Measurements from ENCODE around the gene DDIT4L. TPM values are rescaled to one million over a fixed set of nuclear protein-coding genes. Genes with fewer than 3 reads are reported as not detected.

The DDIT4L gene
- polyA plus RNA-seq, 1 donor from 2014 or later = not detected

GRCh38 chr4:100187781-100188180 is 2.5 kb downstream of the DDIT4L start:
- Histone ChIP-seq H3K9ac (ENCODE audit: low read length) (no peak overlapping the region), H3K36me3 (ENCODE audit: insufficient read depth, low read length) (no peaks in the 10 kb centered on the region), H3K4me3 (ENCODE audit: low read length) (no peak overlapping the region), H3K4me2 (ENCODE audit: low read length) (no peak overlapping the region), H2AFZ (ENCODE audit: low read depth, low read length) (no peak overlapping the region), H3F3A (ENCODE audit: insufficient read depth, low read length, poor library complexity, severe bottlenecking) (no peaks in the 10 kb centered on the region), H3K9me2 (ENCODE audit: insufficient read depth, low read length) (no peaks in the 10 kb centered on the region), H3K79me2 (replicated peaks; ENCODE audit: insufficient read depth, low read length) (no peaks in the 10 kb centered on the region), H3K27ac (ENCODE audit: low read length) (no peak overlapping the region), H3K27me3 (ENCODE audit: insufficient read depth, low read depth, low read length) (peaks cover 35% of the 10 kb centered on the region), H3K9me3 (ENCODE audit: low read length) (no peaks in the 10 kb centered on the region), H4K20me1 (ENCODE audit: insufficient read depth) (no peaks in the 10 kb centered on the region)
- TF ChIP-seq TAF1 (IDR thresholded peaks at IDR 0.05; ENCODE audit: low read depth) = no peak
- no peak for TF ChIP-seq MXI1 (conservative IDR thresholded peaks at IDR 0.05; ENCODE audit: poor library complexity, severe bottlenecking)
- no peak for TF ChIP-seq RAD21 (conservative IDR thresholded peaks at IDR 0.05)
- TF ChIP-seq SMC3 (conservative IDR thresholded peaks at IDR 0.05; ENCODE audit: poor library complexity) = no peak
- no peak for TF ChIP-seq EP300 (conservative IDR thresholded peaks at IDR 0.05; ENCODE audit: poor library complexity, severe bottlenecking)
- no peak for TF ChIP-seq POLR2AphosphoS5 (IDR thresholded peaks at IDR 0.05)
- TF ChIP-seq EZH2 (IDR thresholded peaks at IDR 0.05; ENCODE audit: borderline replicate concordance, insufficient read depth, low read length, poor library complexity, severe bottlenecking) = no peak
- no peak for TF ChIP-seq CTCF (IDR thresholded peaks at IDR 0.05; ENCODE audit: poor library complexity, severe bottlenecking)
- no peak for TF ChIP-seq REST (IDR thresholded peaks at IDR 0.05; ENCODE audit: borderline replicate concordance)

- no peak overlapping the region for H3K9ac ChIP-seq (ENCODE audit: low read length)
- no peaks in the 10 kb centered on the region for H3F3A ChIP-seq (ENCODE audit: insufficient read depth, low read length, poor library complexity, severe bottlenecking)
- no peak overlapping the region for H2AFZ ChIP-seq (ENCODE audit: low read depth, low read length)
- H3K27me3 ChIP-seq (ENCODE audit: insufficient read depth, low read depth, low read length) = peaks cover 15% of the 10 kb centered on the region
- H3K4me2 ChIP-seq (ENCODE audit: low read length) = no peak overlapping the region
- TF ChIP-seq MXI1 (conservative IDR thresholded peaks at IDR 0.05; ENCODE audit: poor library complexity, severe bottlenecking) = no peak
- no peak for TF ChIP-seq CTCF (IDR thresholded peaks at IDR 0.05; ENCODE audit: poor library complexity, severe bottlenecking)
- no peak for TF ChIP-seq EZH2 (IDR thresholded peaks at IDR 0.05; ENCODE audit: borderline replicate concordance, insufficient read depth, low read length, poor library complexity, severe bottlenecking)
- no peak for TF ChIP-seq REST (IDR thresholded peaks at IDR 0.05; ENCODE audit: borderline replicate concordance)
- TF ChIP-seq TAF1 (IDR thresholded peaks at IDR 0.05; ENCODE audit: low read depth) = no peak
- no peak for TF ChIP-seq EP300 (conservative IDR thresholded peaks at IDR 0.05; ENCODE audit: poor library complexity, severe bottlenecking)
- no peak for TF ChIP-seq SMC3 (conservative IDR thresholded peaks at IDR 0.05; ENCODE audit: poor library complexity)
- no peak for TF ChIP-seq POLR2AphosphoS5 (IDR thresholded peaks at IDR 0.05)
- no peak for TF ChIP-seq RAD21 (conservative IDR thresholded peaks at IDR 0.05)
- no peaks in the 10 kb centered on the region for H3K36me3 ChIP-seq (ENCODE audit: insufficient read depth, low read length)
- no peaks in the 10 kb centered on the region for H4K20me1 ChIP-seq (ENCODE audit: insufficient read depth)
- no peaks in the 10 kb centered on the region for H3K9me3 ChIP-seq (ENCODE audit: low read length)
- no peak overlapping the region for H3K27ac ChIP-seq (ENCODE audit: low read length)
- no peaks in the 10 kb centered on the region for H3K9me2 ChIP-seq (ENCODE audit: insufficient read depth, low read length)
- H3K4me3 ChIP-seq (ENCODE audit: low read length) = no peak overlapping the region
- no peaks in the 10 kb centered on the region for H3K79me2 ChIP-seq (replicated peaks; ENCODE audit: insufficient read depth, low read length)
These were observed 5.5 kb downstream of the DDIT4L start for GRCh38 chr4:100184787-100185186.

Measured in neural cell (in vitro differentiated cells).